ENCODE measurements around the gene ABI2.

ABI2 gene

GRCh38 chr2:203347375-203347774 lies 19.2 kb downstream of the ABI2 start:
- CTCF ChIA-PET, result no interaction called here
- TF ChIP-seq SP1 (IDR thresholded peaks at IDR 0.05) (no peak), FOXA1 (IDR thresholded peaks at IDR 0.05) (no peak), CTBP1 (IDR thresholded peaks at IDR 0.05; ENCODE audit: borderline replicate concordance) (no peak), FOXM1 (IDR thresholded peaks at IDR 0.05; ENCODE audit: borderline replicate concordance) (no peak), FOXK2 (IDR thresholded peaks at IDR 0.05) (no peak), SUZ12 (IDR thresholded peaks at IDR 0.05) (no peak), ELF4 (IDR thresholded peaks at IDR 0.05) (no peak), TARDBP (IDR thresholded peaks at IDR 0.05) (no peak), NFRKB (IDR thresholded peaks at IDR 0.05) (no peak), BHLHE40 (IDR thresholded peaks at IDR 0.05; ENCODE audit: borderline replicate concordance) (no peak), L3MBTL2 (conservative IDR thresholded peaks at IDR 0.05) (no peak)
- POLR2A ChIA-PET, result no interaction called here
- DNase-seq (ENCODE audit: extremely low spot score), result no peak

GRCh38 chr2:203352604-203353255 lies 24.5 kb downstream of the ABI2 start:
- TF ChIP-seq FOXA1 (IDR thresholded peaks at IDR 0.05) (no peak), L3MBTL2 (conservative IDR thresholded peaks at IDR 0.05) (no peak), SUZ12 (IDR thresholded peaks at IDR 0.05) (no peak), PKNOX1 (IDR thresholded peaks at IDR 0.05) (no peak), BHLHE40 (IDR thresholded peaks at IDR 0.05; ENCODE audit: borderline replicate concordance) (no peak), TARDBP (IDR thresholded peaks at IDR 0.05) (no peak)
- CTCF ChIA-PET, result no interaction called here
- DNase-seq (ENCODE audit: extremely low spot score), result no peak
- POLR2A ChIA-PET, result no interaction called here

GRCh38 chr2:203354966-203355365 lies 26.8 kb downstream of the ABI2 start:
- POLR2A ChIA-PET, result no interaction called here
- no peak for DNase-seq (ENCODE audit: extremely low spot score)
- no peak for TF ChIP-seq SUZ12 (IDR thresholded peaks at IDR 0.05)
- no peak for TF ChIP-seq HDGF (IDR thresholded peaks at IDR 0.05; ENCODE audit: borderline replicate concordance)
- no peak for TF ChIP-seq NFRKB (IDR thresholded peaks at IDR 0.05)
- TF ChIP-seq SP1 (IDR thresholded peaks at IDR 0.05), result no peak
- TF ChIP-seq PKNOX1 (IDR thresholded peaks at IDR 0.05), result no peak
- CTCF ChIA-PET, result no interaction called here

GRCh38 chr2:203359450-203359849 lies 31.3 kb downstream of the ABI2 start:
- ChIA-PET POLR2A (no interaction called here), CTCF (no interaction called here)
- DNase-seq (ENCODE audit: extremely low spot score), result no peak
- no peak for TF ChIP-seq NFRKB (IDR thresholded peaks at IDR 0.05)
- TF ChIP-seq ELF4 (IDR thresholded peaks at IDR 0.05), result no peak
- TF ChIP-seq PKNOX1 (IDR thresholded peaks at IDR 0.05), result no peak
- no peak for TF ChIP-seq FOXA1 (IDR thresholded peaks at IDR 0.05)
- TF ChIP-seq CTBP1 (IDR thresholded peaks at IDR 0.05; ENCODE audit: borderline replicate concordance), result no peak
- no peak for TF ChIP-seq SUZ12 (IDR thresholded peaks at IDR 0.05)
- TF ChIP-seq ZNF384 (IDR thresholded peaks at IDR 0.05), result no peak
- no peak for TF ChIP-seq TARDBP (IDR thresholded peaks at IDR 0.05)
- no peak for TF ChIP-seq FOXM1 (IDR thresholded peaks at IDR 0.05; ENCODE audit: borderline replicate concordance)
- TF ChIP-seq ARNT (IDR thresholded peaks at IDR 0.05), result no peak
- no peak for TF ChIP-seq HDGF (IDR thresholded peaks at IDR 0.05; ENCODE audit: borderline replicate concordance)
- TF ChIP-seq LEF1 (IDR thresholded peaks at IDR 0.05; ENCODE audit: borderline replicate concordance), result no peak
- no peak for TF ChIP-seq FOXK2 (IDR thresholded peaks at IDR 0.05)
- no peak for TF ChIP-seq SP1 (IDR thresholded peaks at IDR 0.05)
- no peak for TF ChIP-seq L3MBTL2 (conservative IDR thresholded peaks at IDR 0.05)

GRCh38 chr2:203360833-203361430 lies 32.7 kb downstream of the ABI2 start:
- ChIA-PET CTCF (no interaction called here), POLR2A (interaction anchor here (0.9 kb wide), 1 partner anchor 33 kb away, joined by 4 read pairs; the partner anchor contains the start of gene ABI2)
- TF ChIP-seq NFRKB (IDR thresholded peaks at IDR 0.05) (no peak), ARNT (IDR thresholded peaks at IDR 0.05) (no peak), ELF4 (IDR thresholded peaks at IDR 0.05) (no peak), PKNOX1 (IDR thresholded peaks at IDR 0.05) (0 out of 2 replicates have a peak, but pooled peaks have one; percentile 23)
- no peak for DNase-seq (ENCODE audit: extremely low spot score)

- ChIA-PET CTCF (interaction anchor here (0.7 kb wide), 1 partner anchor 20 kb away, joined by 4 read pairs; no protein-coding TSS in a partner anchor), POLR2A (interaction anchor here (0.9 kb wide), 1 partner anchor 33 kb away, joined by 4 read pairs; the partner anchor contains the start of gene ABI2)
- no peak for DNase-seq (ENCODE audit: extremely low spot score)
- TF ChIP-seq FOXM1 (IDR thresholded peaks at IDR 0.05; ENCODE audit: borderline replicate concordance), result no peak
- no peak for TF ChIP-seq HDGF (IDR thresholded peaks at IDR 0.05; ENCODE audit: borderline replicate concordance)
- no peak for TF ChIP-seq SP1 (IDR thresholded peaks at IDR 0.05)
- TF ChIP-seq SUZ12 (IDR thresholded peaks at IDR 0.05), result no peak
- TF ChIP-seq FOXA1 (IDR thresholded peaks at IDR 0.05), result no peak
- no peak for TF ChIP-seq ELF4 (IDR thresholded peaks at IDR 0.05)
- no peak for TF ChIP-seq FOXK2 (IDR thresholded peaks at IDR 0.05)
- TF ChIP-seq LEF1 (IDR thresholded peaks at IDR 0.05; ENCODE audit: borderline replicate concordance), result no peak
- no peak for TF ChIP-seq PKNOX1 (IDR thresholded peaks at IDR 0.05)
- TF ChIP-seq TARDBP (IDR thresholded peaks at IDR 0.05), result no peak
- no peak for TF ChIP-seq NFRKB (IDR thresholded peaks at IDR 0.05)
- TF ChIP-seq ZNF384 (IDR thresholded peaks at IDR 0.05), result no peak
- TF ChIP-seq CTBP1 (IDR thresholded peaks at IDR 0.05; ENCODE audit: borderline replicate concordance), result no peak
- no peak for TF ChIP-seq L3MBTL2 (conservative IDR thresholded peaks at IDR 0.05)
- TF ChIP-seq ARNT (IDR thresholded peaks at IDR 0.05), result no peak
- TF ChIP-seq BHLHE40 (IDR thresholded peaks at IDR 0.05; ENCODE audit: borderline replicate concordance), result no peak
These were observed 33.3 kb downstream of the ABI2 start for GRCh38 chr2:203361495-203361894.

Measured in HEK293T (cell line).